Right renal cortex interstitium (tissue), 3 donors: ENCODE data around the gene PRR11. TPM values are rescaled to one million over a fixed set of nuclear protein-coding genes. Genes with fewer than 3 reads are reported as not detected.
A peak's percentile ranks its signal among the peaks of the same experiment; 100 is the strongest.
"Not testable (repeated sequence)": the region's sequence is repeated elsewhere in the genome, so short reads cannot be mapped to it uniquely, and the experiment has no call there.

Experiments
- DNase-seq, 3 donors: peaks; one replicate each; pipeline ENCODE4 v3.0.0-alpha.2; 2013; ENCODE audit warnings: low read depth in 3 of 3, low spot score in 2 of 3
- polyA plus RNA-seq, 3 donors: library from polyadenylated mRNA; unstranded; fragments of 120-200 nt; gene quantifications; one replicate each; pipeline ENCODE4 v1.2.1, GENCODE V29; 2013; ENCODE audit not compliant: insufficient read length in 3 of 3

PRR11 gene
- polyA plus RNA-seq, 3 donors, result 18.1 to 19.2 (median 18.9) TPM

DNA sequence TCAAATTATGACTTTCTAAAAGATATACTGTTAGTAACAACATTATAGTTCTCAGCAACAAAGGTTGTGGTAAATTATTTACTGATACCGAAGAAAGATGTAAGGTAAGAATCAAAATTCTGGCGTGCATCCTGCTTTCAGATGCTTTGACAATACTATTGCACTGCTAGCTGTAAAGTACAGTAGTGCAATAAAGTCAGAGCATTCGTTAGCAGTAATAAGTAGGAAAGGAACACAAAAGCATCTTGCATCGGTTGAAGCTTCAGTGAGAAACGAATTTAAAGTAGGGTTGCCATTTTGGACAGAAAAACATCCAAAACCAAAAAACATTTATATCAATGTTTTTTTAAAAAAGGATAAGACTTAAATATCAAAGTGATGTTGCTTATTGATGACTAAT, 4.5 kb upstream of the PRR11 start:
- DNase-seq, result no peak

DNA sequence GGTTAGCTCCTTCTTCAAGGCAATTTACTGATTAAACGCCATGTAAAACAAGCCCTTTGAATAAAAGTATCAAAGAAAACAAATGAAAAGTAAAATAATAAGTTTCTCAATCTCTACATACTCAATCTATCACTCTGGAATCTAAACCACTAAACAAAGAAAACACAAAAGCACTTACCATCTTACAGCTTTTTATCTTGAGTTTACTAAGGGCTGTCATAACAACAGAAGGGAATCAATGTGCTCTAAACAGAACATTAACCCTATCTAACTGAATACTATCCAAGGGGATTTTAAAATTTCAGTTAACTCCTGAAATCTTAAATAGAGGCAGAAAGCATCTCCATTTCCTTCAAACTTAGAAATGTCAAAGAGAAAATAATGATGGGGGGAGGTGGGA, 4.0 kb upstream of the PRR11 start:
- no peak for DNase-seq

GRCh38 chr17:59152925-59153324, 2.6 kb upstream of the PRR11 start:
- no peak for DNase-seq

- DNase-seq, result peak in 1 of 3 donors; percentile 31
Observed at GRCh38 chr17:59154292-59154720, 1.2 kb upstream of the PRR11 start.

GRCh38 chr17:59154721-59155438, 666 bp upstream of the PRR11 start, which contains the start of gene SKA2:
SKA2 (minus strand) TSS chr17:59155186; CDS start chr17:59155163, 23 bp downstream.
- DNase-seq, result peak; percentile 98 to 99 (median 99)

GRCh38 chr17:59160157-59161025, 4.8 kb downstream of the PRR11 start:
- no peak for DNase-seq

GRCh38 chr17:59161477-59161876, 5.9 kb downstream of the PRR11 start:
- no peak for DNase-seq

DNA sequence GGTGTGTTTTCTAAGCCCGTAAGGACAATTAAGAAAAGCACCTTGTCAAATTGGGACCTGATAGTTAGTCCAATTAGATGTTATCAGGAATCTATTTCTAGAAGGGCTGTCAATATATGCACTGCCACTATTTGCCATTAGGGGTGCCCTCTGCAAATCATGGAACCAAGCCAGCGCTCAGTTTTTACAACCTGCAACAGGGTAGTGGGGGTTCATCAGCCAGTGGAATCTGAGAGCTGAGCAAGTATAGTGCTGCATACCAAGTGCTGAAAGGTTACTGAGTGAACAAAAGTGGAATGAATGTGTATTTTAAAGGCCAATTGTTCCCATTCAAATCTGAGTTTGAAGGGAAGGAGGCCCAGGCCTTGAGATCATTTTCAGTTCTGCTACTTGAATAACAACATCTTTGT, 10.4 kb downstream of the PRR11 start:
- no peak for DNase-seq

- no peak for DNase-seq
Observed at GRCh38 chr17:59167571-59168001, 12.0 kb downstream of the PRR11 start.

DNA sequence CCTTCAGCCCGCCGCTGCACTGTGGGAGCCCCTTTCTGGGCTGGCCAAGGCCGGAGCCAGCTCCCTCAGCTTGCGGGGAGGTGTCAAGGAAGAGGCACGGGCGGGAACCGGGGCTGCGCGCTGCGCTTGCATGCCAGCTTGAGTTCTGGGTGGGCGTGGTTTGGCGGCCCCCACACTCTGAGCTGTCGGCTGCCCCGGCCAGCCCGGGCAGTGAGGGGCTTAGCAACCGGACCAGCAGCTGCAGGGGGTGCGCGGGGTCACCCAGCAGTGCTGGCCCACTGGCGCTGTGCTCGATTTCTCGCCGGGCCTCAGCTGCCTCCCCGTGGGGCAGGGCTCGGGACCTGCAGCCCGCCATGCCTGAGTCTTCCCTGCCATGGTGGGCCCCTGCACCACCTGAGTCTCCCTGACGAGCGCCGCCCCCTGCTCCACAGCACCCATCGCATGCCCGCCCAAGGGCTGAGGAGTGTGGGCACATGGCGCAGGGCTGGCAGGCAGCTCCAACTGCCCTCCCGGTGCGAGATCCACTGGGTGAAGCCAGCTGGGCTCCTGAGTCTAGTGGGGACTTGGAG, 17.0 kb downstream of the PRR11 start:
- no peak for DNase-seq

- no peak for DNase-seq
Observed at GRCh38 chr17:59174671-59175070, 19.1 kb downstream of the PRR11 start.

DNA sequence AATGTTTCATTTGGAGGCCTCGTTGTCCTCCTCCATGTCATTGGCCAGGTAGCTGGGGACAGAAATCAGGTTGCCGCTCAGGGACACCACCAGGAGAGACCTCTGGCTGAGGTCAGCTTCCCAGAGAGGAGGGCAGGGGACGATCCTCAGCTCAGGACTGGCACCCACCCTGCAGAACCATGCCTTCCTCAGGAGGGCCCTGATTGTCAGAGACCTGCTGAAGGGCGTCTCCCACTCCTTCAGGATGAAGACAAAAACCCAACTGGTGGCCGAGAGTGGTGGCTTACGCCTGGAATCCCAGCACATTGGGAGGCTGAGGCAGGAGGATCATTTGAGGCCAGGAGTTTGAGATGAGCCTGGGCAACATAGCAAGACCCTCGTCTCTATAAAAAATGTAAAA, 19.5 kb downstream of the PRR11 start:
- DNase-seq, result no peak

GRCh38 chr17:59178266-59178985, 22.9 kb downstream of the PRR11 start:
- DNase-seq, result no peak

GRCh38 chr17:59179601-59180000, 24.1 kb downstream of the PRR11 start:
- DNase-seq, result not testable (repeated sequence)

GRCh38 chr17:59180626-59181025, 25.1 kb downstream of the PRR11 start:
- DNase-seq, result no peak

- DNase-seq, result no peak
Observed at GRCh38 chr17:59181481-59181880, 25.9 kb downstream of the PRR11 start.

DNA sequence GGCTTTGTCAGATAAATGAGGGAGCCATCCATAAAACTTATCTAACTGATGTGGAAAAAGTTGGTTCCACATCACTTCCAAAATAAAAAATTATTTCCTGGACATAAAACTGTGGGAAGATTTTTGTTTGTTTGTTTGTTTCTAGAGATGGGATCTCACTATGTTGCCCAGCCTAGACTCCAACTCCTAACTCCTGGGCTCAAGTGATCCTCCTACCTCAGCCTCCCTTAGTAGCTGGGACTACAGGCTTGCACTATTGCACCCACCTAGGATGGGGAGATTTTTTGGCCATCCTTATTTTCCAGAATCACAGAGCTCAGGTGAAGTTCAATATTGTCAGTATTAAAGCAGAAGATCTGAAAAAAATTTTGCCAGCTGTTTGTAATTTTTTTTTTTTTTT, 30.5 kb downstream of the PRR11 start:
- DNase-seq, result no peak

GRCh38 chr17:59186850-59187249, 31.3 kb downstream of the PRR11 start:
- DNase-seq, result no peak

DNA sequence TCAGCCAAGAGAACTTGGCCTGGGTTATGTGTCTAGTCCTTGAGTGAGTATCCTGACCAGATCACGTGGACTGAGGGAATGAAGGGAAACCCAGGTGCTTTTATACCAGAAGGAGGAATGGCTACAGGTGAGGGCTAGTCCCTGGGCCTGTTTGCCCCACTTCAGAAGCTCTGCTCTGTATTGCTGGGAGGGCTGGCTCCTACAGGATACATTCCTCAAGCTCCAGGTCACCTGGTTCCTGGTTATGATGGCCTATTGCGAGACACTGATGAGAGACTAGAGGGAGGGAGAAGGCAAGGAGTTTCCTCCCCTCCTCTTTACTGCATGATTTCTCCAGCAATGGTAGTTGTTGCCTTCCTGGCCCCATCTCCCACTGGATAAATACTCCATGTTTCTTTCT, 35.3 kb downstream of the PRR11 start:
- DNase-seq, result no peak

GRCh38 chr17:59193336-59193862, 37.9 kb downstream of the PRR11 start:
- DNase-seq, result no peak

DNA sequence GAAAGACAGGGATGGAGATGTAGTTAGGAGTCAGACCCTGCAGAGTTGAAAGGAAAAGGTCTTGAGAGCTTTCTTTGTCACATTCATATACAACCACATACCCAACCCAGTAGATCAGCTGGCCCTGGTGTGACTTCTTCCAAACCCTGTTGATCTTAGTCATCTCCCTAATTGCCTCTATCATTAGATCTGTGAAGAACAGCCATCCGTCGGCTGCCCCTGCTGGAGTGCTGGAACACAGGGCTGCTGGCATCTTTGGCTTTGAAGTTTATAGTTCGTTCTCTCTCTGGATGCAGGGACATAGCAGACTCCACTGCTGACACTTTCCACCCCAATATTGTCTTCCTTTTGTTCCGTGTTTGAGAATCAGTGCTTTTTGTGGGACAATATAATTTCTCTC, 43.9 kb downstream of the PRR11 start:
- DNase-seq, result no peak
